ENCODE data around the gene TMEM45A.
"Not testable (repeated sequence)": the region's sequence is repeated elsewhere in the genome, so short reads cannot be mapped to it uniquely, and the experiment has no call there.

Gene TMEM45A, protein sequence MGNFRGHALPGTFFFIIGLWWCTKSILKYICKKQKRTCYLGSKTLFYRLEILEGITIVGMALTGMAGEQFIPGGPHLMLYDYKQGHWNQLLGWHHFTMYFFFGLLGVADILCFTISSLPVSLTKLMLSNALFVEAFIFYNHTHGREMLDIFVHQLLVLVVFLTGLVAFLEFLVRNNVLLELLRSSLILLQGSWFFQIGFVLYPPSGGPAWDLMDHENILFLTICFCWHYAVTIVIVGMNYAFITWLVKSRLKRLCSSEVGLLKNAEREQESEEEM

DNA sequence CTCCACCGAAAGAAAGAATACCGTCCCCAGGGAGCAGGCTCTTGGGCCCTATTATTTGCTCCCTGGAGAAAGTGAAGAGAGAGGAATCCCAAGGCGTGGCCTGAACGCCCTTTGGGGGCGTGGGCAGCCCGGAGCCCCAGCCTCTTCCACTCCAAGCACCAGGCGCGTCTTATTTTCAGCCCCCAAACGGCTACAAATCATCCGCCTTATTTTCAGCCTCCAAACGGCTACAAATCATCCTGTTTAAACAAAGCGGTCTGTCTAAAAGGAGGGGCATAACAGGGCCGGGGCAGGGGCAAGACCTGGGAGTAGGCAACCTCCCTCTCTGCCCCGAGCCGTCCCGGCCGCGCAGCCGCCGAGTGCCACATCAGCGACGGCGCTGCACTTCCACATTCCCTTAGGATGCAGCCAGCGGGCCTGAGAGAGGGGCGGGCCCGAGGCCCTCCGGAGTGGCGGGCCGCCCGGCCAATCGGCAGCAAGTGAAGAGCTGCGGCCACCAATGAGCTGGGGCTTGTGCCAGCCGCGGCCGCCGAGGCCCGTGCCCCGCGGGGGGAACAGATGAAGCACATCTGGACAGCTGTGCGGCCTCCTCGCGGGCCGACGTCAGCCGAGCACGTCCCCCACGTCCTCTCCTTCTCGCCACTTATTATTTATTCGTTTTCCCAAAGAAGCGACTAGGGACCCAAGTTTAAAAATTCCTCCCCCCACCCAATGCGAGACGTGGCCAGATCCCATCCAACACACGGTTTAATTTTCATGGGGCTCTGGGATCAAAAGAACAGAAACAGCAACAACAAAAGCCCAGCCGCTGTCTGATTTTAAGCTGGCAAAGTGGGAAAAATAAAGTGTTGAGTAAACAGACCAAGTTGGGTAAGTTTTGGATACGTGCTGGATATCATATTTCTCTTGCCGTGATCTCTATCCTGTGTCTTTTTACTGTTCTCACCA is at the start of gene TMEM45A:
Gene TMEM45A, plus strand, starts transcription at position 561 of the 948 bp plus-strand sequence. CDS start 62,593 bp downstream, outside the sequence.
- no peaks in the 10 kb centered on the region for H3K9me3 ChIP-seq (ENCODE audit: control insufficient read depth, insufficient read depth, low read depth, low read length)
- no peaks in the 10 kb centered on the region for H3K27me3 ChIP-seq (ENCODE audit: control insufficient read depth, insufficient read depth, low read length)
- H3K36me3 ChIP-seq (ENCODE audit: control insufficient read depth, insufficient read depth, low read length), result no peaks in the 10 kb centered on the region
- peak within 1 kb of the TSS; percentile 68 for H3K9ac ChIP-seq (ENCODE audit: low read length)
- peak within 1 kb of the TSS; percentile 81 for H3K4me3 ChIP-seq (ENCODE audit: low read depth, low read length)
- peaks cover 5% of the 10 kb centered on the region; the same call in 1 of the 2 replicates for H3K4me1 ChIP-seq (ENCODE audit: control insufficient read depth, insufficient read depth, low read length)
- H3K27ac ChIP-seq (ENCODE audit: low read depth, low read length), result peak within 1 kb of the TSS; percentile 22; the same call in 1 of the 2 replicates

DNA sequence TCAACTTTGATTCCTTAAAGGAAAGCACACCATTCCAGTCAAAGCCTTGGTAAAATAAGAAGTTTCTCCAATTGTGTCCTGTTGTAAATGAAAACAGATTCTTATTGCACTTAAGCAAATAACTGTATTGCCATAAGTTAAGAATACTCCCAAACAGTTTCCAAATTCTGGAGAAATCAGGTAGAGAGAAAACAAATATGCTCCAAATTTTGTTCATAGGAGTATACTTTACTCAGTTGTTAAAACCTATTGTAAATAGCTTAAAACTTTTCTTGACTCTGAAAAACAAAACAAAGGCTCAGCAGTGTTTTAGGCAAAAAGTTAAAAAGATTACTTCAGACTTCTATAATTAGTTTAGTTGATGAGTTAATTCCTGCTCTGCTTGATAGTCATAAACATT is 48.7 kb upstream of the TMEM45A start:
- H3K36me3 ChIP-seq (ENCODE audit: control insufficient read depth, insufficient read depth, low read length), result no peaks in the 10 kb centered on the region; the same call in none of the 2 replicates

DNA sequence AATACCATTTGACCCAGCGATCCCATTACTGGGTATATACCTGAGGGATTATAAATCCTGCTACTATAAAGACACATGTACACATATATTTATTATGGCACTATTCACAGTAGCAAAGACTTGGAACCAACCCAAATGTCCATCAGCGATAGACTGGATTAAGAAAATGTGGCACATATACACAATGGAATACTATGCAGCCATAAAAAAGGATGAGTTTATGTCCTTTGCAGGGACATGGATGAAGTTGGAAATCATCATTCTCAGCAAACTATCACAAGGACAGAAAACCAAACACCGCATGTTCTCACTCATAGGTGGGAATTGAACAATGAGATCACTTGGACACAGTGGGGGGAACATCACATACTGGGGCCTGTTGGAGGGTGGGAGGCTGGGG is 45.4 kb upstream of the TMEM45A start:
- H3K36me3 ChIP-seq (ENCODE audit: control insufficient read depth, insufficient read depth, low read length); H3K27ac ChIP-seq (ENCODE audit: low read depth, low read length); H3K4me1 ChIP-seq (ENCODE audit: control insufficient read depth, insufficient read depth, low read length); H3K4me3 ChIP-seq (ENCODE audit: low read depth, low read length); H3K9ac ChIP-seq (ENCODE audit: low read length); H3K27me3 ChIP-seq (ENCODE audit: control insufficient read depth, insufficient read depth, low read length): not testable (repeated sequence)
- H3K9me3 ChIP-seq (ENCODE audit: control insufficient read depth, insufficient read depth, low read depth, low read length), result peaks cover 34% of the 10 kb centered on the region

More for the DNA sequence above, 48.7 kb upstream of the TMEM45A start:
- no peak overlapping the region for H3K9ac ChIP-seq (ENCODE audit: low read length)
- no peak overlapping the region for H3K27ac ChIP-seq (ENCODE audit: low read depth, low read length)
- no peaks in the 10 kb centered on the region for H3K4me1 ChIP-seq (ENCODE audit: control insufficient read depth, insufficient read depth, low read length)
- H3K27me3 ChIP-seq (ENCODE audit: control insufficient read depth, insufficient read depth, low read length), result no peaks in the 10 kb centered on the region
- no peak overlapping the region for H3K4me3 ChIP-seq (ENCODE audit: low read depth, low read length)
- peaks cover 39% of the 10 kb centered on the region for H3K9me3 ChIP-seq (ENCODE audit: control insufficient read depth, insufficient read depth, low read depth, low read length)

DNA sequence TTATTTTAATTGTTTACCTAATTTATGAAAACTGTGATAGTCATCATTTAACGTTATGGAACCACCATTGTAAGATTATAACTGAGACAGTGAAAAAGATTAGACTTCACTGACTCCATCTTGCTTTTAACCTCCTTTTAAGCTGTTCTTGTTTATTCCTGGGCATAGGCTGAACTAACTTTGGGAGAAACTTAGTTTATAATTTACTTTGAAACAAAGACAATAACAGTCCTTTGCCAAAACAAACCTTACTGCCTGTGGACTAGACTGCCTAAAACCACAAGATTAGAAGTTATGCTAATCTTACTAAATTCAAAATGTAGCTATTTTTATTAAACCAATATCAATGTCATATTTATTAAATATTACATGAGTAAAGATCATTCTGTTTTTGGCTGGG is 44.3 kb upstream of the TMEM45A start:
- Histone ChIP-seq H3K36me3 (ENCODE audit: control insufficient read depth, insufficient read depth, low read length) (no peaks in the 10 kb centered on the region; the same call in 1 of the 2 replicates), H3K27ac (ENCODE audit: low read depth, low read length) (no peak overlapping the region), H3K9ac (ENCODE audit: low read length) (no peak overlapping the region), H3K27me3 (ENCODE audit: control insufficient read depth, insufficient read depth, low read length) (no peaks in the 10 kb centered on the region), H3K4me1 (ENCODE audit: control insufficient read depth, insufficient read depth, low read length) (peaks cover 6% of the 10 kb centered on the region; the same call in 1 of the 2 replicates), H3K9me3 (ENCODE audit: control insufficient read depth, insufficient read depth, low read depth, low read length) (peaks cover 31% of the 10 kb centered on the region), H3K4me3 (ENCODE audit: low read depth, low read length) (no peak overlapping the region)

DNA sequence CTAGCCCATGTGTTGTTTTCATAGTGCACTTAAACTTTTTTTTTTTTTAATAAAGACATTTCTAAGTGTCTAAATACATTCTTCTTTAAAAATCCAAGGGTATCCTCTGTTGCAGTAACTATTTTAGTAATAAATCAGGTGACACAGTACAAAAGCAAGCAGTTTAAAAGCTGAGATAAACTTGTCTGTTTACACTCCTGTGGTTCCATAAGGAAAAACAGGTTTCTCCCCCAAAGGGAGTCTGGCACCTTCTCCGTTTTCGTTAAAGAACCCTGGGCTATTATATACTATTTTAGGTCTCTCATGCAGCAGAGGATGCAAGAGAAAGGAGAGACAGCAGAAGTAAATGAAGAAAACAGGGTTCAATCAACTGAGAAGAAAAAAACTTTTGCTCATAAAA is 43.2 kb upstream of the TMEM45A start:
- Histone ChIP-seq H3K4me3 (ENCODE audit: low read depth, low read length) (no peak overlapping the region), H3K27ac (ENCODE audit: low read depth, low read length) (no peak overlapping the region), H3K4me1 (ENCODE audit: control insufficient read depth, insufficient read depth, low read length) (peaks cover 6% of the 10 kb centered on the region; the same call in 1 of the 2 replicates), H3K36me3 (ENCODE audit: control insufficient read depth, insufficient read depth, low read length) (peaks cover 2% of the 10 kb centered on the region; the same call in 1 of the 2 replicates), H3K9ac (ENCODE audit: low read length) (no peak overlapping the region), H3K9me3 (ENCODE audit: control insufficient read depth, insufficient read depth, low read depth, low read length) (peaks cover 23% of the 10 kb centered on the region), H3K27me3 (ENCODE audit: control insufficient read depth, insufficient read depth, low read length) (no peaks in the 10 kb centered on the region)

DNA sequence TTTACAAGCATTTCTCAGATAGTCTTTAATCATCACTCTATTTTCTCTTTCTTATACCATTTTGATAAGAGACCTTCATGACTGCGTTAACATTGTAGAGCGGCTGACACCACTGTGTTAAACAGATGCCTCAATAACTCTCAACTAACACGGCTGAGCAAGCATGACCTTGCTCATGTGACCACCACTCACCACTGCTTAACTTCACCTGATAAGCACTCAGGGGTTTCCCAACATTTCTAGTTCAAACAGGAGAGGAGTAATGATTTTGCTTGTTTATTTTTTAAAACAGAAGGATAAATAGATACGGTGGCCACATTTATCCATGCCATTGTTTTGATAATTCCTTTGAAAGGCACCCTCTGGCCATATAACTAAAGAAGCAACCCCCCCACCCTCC is 37.7 kb upstream of the TMEM45A start:
- Histone ChIP-seq H3K4me3 (ENCODE audit: low read depth, low read length) (no peak overlapping the region), H3K27me3 (ENCODE audit: control insufficient read depth, insufficient read depth, low read length) (no peaks in the 10 kb centered on the region), H3K4me1 (ENCODE audit: control insufficient read depth, insufficient read depth, low read length) (peaks cover 6% of the 10 kb centered on the region; the same call in 1 of the 2 replicates), H3K27ac (ENCODE audit: low read depth, low read length) (no peak overlapping the region), H3K36me3 (ENCODE audit: control insufficient read depth, insufficient read depth, low read length) (peaks cover 5% of the 10 kb centered on the region), H3K9me3 (ENCODE audit: control insufficient read depth, insufficient read depth, low read depth, low read length) (peaks cover 14% of the 10 kb centered on the region), H3K9ac (ENCODE audit: low read length) (no peak overlapping the region)

DNA sequence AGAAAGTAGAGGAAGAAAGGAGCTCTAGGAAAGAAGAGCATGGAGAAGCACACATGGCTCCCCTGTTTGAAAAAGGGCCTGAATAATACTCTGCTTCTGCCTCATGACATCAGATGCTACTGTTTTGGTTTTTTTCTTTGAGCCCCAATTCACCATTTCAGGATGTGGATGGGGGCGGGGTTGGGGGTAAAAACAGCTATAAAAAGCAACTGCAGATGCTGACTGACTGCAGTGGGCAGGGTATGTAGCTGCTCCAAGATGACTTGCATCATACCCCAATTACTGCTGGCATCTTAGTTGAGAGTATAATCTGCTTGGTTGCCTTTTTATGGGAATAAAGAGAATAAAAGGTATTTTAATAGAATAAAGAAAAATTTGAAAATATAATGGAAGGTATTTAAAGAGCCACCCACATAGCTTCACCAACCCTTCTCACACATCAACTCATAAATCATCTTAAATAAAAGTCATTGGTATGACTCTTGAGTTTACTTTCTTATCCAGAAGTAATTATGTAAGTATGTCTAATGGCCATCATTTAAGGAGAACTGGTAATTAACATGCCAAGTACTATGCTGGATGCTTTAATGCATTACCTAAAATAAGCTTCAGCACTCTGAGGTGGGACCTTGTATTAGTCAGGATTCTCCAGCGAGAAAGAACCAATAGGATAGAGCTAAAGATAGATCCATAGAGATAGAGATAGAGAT is 36.4 kb upstream of the TMEM45A start:
- Histone ChIP-seq H3K36me3 (ENCODE audit: control insufficient read depth, insufficient read depth, low read length) (peaks cover 5% of the 10 kb centered on the region), H3K27me3 (ENCODE audit: control insufficient read depth, insufficient read depth, low read length) (no peaks in the 10 kb centered on the region), H3K27ac (ENCODE audit: low read depth, low read length) (no peak overlapping the region), H3K9ac (ENCODE audit: low read length) (no peak overlapping the region), H3K4me3 (ENCODE audit: low read depth, low read length) (no peak overlapping the region), H3K4me1 (ENCODE audit: control insufficient read depth, insufficient read depth, low read length) (peaks cover 4% of the 10 kb centered on the region; the same call in 1 of the 2 replicates), H3K9me3 (ENCODE audit: control insufficient read depth, insufficient read depth, low read depth, low read length) (peaks cover 14% of the 10 kb centered on the region)

DNA sequence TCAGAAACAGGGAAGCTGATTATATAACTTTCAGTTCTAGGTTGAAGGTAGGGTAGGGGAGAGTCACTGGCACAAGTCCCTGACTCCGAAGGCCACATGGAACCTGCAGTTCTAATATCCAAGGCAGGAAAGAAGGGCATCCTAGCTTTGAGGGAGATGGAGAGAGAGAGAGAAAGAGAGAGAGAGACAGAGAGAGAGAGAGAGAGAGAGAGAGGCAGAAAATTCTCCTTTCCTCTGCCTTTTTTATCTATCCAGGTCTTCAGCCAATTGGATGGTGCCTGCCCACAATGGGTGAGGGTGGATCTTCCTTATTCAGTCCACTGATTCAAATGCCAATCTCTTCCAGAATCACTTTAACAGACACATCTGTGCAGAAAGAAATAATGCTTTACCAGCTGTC is 35.7 kb upstream of the TMEM45A start:
- H3K4me3 ChIP-seq (ENCODE audit: low read depth, low read length), result no peak overlapping the region
- H3K27me3 ChIP-seq (ENCODE audit: control insufficient read depth, insufficient read depth, low read length), result no peaks in the 10 kb centered on the region
- H3K27ac ChIP-seq (ENCODE audit: low read depth, low read length), result no peak overlapping the region
- no peak overlapping the region for H3K9ac ChIP-seq (ENCODE audit: low read length)
- peaks cover 5% of the 10 kb centered on the region for H3K36me3 ChIP-seq (ENCODE audit: control insufficient read depth, insufficient read depth, low read length)
- H3K4me1 ChIP-seq (ENCODE audit: control insufficient read depth, insufficient read depth, low read length), result no peaks in the 10 kb centered on the region
- peaks cover 14% of the 10 kb centered on the region for H3K9me3 ChIP-seq (ENCODE audit: control insufficient read depth, insufficient read depth, low read depth, low read length)

DNA sequence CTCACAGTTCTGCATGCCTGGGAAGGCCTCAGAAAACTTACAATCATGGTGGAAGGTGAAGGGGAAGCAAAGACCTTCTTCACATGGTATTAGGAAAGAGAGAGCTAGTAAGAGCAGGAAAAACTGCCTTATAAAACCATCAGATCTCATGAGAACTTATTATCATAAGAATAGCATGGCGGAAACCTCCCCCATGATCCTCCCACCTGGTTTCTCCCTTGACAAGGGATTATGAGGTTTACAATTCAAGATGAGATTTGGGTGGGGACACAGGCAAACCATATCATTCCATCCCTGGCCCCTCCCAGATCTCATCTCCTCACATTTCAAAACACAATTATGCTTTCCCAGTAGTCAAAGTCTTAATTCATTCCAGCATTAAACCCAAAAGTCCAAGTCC is 34.6 kb upstream of the TMEM45A start:
- H3K9ac ChIP-seq (ENCODE audit: low read length), result no peak overlapping the region
- H3K27ac ChIP-seq (ENCODE audit: low read depth, low read length), result no peak overlapping the region
- H3K4me3 ChIP-seq (ENCODE audit: low read depth, low read length), result no peak overlapping the region
- H3K4me1 ChIP-seq (ENCODE audit: control insufficient read depth, insufficient read depth, low read length), result no peaks in the 10 kb centered on the region
- peaks cover 5% of the 10 kb centered on the region for H3K36me3 ChIP-seq (ENCODE audit: control insufficient read depth, insufficient read depth, low read length)
- H3K27me3 ChIP-seq (ENCODE audit: control insufficient read depth, insufficient read depth, low read length), result no peaks in the 10 kb centered on the region
- H3K9me3 ChIP-seq (ENCODE audit: control insufficient read depth, insufficient read depth, low read depth, low read length), result peaks cover 14% of the 10 kb centered on the region

DNA sequence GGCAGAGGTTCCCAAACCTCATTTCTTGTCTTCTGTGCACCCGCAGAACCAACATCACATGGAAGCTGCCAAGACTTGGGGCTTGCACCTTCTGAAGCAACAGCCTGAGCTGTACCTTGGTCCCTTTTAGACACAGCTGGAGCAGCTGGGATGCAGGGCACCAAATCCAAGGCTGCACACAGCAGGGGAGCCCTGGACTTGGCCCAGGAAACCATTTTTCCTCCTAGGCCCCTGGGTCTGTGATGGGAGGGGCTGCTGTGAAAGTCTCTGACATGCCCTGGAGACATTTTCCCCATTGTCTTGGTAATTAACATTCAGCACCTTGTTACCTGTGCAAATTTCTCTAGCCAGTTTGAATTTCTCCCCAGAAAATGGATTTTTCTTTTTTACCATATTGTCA is 33.6 kb upstream of the TMEM45A start:
- peaks cover 4% of the 10 kb centered on the region for H3K36me3 ChIP-seq (ENCODE audit: control insufficient read depth, insufficient read depth, low read length)
- H3K27me3 ChIP-seq (ENCODE audit: control insufficient read depth, insufficient read depth, low read length), result no peaks in the 10 kb centered on the region
- no peak overlapping the region for H3K4me3 ChIP-seq (ENCODE audit: low read depth, low read length)
- H3K4me1 ChIP-seq (ENCODE audit: control insufficient read depth, insufficient read depth, low read length), result no peaks in the 10 kb centered on the region
- no peak overlapping the region for H3K9ac ChIP-seq (ENCODE audit: low read length)
- H3K9me3 ChIP-seq (ENCODE audit: control insufficient read depth, insufficient read depth, low read depth, low read length), result peaks cover 14% of the 10 kb centered on the region
- H3K27ac ChIP-seq (ENCODE audit: low read depth, low read length), result no peak overlapping the region

Measured in HUES6 (cell line).